Activated T-helper 1 cell treated with Interleukin-2 at 50 U/mL for 16 hours (primary cell): Measurements from ENCODE around the gene DZANK1.
"Not testable (repeated sequence)": the region's sequence is repeated elsewhere in the genome, so short reads cannot be mapped to it uniquely, and the experiment has no call there.

Experiments used
- DNase-seq: peaks from one replicate; pipeline ENCODE4 v3.0.0-alpha.2; 2020; ENCODE audit warnings: low read depth

DZANK1 gene

DNA sequence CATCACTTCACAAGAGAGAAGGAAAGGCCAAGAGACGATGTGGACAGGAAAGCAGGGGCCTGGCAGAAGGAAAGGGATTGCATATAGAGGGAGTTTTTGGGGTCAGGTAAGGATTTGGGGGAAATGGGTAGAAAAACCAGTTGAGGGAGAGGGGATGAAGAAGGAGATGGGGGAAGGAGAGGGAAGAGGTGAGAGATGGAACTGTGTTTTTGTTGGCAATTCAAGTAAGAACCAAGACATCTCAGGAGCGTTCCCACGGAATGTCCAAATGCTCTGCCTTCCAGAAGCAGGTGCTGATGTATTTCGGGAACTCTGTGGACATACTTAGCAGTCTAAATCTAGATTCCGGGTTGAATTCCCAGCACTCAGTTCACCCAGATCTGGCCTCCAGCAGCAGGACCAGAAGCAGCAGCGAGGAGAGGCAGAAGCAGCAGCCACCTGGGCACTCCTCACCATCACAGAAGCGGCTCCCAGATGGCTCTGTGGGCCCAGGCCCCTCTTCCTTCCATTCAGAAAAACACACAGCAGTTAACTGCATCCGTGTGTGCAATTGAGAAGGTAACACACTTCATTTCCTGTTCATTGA, 88.8 kb downstream of the DZANK1 start:
- no peak for DNase-seq

DNA sequence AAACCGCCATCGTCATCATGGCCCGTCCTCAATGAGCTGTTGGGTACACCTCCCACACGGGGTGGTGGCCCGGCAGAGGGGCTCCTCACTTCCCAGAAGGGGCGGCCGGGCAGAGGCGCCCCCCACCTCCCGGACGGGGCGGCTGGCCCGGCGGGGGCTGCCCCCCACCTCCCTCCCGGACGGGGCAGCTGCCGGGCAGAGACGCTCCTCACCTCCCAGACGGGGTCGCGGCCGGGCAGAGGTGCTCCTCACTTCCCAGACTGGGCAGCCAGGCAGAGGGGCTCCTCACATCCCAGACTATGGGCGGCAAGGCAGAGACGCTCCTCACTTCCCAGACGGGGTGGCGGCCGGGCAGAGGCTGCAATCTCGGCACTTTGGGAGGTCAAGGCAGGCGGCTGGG, 91.3 kb downstream of the DZANK1 start:
- not testable (repeated sequence) for DNase-seq

DNA sequence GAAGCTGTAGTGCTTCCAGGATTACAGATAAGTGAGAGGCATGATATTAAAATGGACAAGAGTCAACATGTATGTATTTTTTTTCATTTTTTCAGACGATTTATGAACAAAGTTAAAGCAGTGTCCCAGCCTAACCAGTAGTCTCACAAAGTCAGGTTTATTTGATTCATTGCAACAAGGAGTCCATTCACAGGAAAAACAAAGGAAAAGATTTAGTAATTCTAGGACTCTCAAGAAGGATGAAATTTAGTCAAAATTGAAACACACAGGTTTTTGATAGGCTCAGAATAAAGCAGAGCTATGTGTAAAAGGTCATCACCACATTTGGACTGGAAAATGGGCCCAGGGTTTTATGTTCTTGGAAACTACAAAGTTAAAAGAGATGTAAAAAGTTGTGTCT, 94.5 kb downstream of the DZANK1 start:
- no peak for DNase-seq

DNA sequence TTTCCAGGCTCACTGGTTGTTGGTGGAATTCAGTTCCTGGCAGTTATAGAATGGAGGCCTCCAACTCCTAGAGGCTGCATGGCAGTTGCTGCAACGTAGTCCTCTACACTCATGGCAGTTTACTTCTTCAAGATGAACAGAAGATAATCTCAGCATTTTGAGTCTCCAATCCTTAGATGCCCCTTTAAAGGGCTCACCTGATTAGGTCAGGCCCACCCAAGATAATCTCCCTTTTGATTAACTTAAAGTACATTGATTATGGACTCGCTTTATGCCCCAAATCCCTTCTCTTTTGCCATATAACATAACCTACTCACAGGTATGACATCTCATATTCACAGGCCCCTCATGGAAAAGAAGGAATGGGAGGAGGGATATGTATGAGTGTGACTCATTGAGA, 102.1 kb downstream of the DZANK1 start:
- DNase-seq: no peak

DNA sequence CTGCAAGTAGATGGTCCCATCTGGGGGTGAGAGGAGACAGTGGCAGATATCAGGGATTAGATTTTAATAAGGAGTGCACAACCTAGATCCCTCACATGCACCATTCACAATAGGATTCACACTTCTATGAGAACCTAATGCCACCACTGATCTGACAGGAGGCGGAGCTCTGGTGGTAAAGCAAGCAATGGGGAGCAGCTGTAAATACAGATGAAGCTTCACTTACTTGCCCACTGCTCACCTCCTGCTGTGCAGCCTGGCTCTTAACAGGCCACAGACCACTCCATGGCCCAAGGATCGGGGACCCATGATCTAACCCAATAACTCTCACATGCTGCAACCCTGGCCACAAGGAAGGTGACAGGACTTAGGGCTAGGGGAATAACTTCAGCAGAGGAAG, 103.1 kb downstream of the DZANK1 start:
- DNase-seq: no peak

DNA sequence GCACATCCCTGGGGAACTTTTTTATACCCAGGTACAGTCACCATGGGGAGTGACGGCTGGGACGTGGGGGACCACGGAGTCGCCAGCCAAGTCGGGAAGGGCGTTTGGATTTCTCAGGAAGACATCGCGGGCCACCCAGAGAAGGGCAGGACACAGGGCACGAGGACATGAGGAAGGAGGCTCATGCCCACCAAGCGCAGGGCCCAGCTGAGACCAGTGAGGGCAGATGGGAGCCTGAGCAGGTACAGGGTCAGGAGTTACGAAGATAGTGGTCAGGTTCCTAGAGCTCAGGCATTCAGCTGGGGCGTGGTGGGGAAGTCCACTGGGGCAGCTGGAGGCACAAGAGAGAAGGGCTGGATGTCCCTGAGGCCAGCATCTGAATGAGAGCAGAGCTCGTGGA, 103.9 kb downstream of the DZANK1 start:
- DNase-seq: no peak

DNA sequence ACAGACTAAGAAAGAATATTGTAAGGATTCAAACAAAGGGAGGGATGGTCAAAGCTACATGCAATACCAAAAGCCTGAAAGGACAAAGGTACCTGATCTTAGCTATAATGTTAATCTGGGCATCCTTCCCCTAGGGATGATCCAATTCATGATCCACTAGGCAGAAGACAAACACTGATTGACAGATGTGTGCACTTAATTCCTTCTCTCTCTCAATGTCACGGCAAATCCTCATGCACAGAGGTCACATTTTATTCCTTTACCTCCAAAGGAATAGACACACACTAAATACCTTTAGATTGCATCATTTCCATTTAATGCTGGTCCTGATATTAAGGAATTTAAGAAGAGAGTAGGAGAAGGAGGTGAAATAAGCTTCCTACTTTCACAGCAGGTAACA, 105.2 kb downstream of the DZANK1 start:
- DNase-seq: no peak

DNA sequence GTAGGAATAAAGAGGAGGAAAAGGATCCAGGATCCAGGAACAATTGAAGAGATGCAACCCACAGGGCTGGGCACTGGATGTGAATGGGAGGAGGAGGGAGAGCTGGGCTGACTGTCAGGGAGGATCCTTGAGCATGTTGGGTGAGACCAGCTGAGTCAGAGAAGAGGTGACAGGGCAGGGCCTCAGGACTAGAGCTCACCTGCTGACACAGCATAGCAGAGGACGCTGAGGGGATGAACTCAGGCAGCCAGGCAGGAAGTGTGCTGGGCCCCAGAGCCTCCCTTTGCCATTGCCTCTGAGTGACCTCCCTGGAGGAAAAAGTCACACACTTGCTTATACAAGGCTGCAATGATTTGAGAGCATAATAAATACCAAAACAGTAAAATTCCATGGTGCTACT, 106.2 kb downstream of the DZANK1 start:
- no peak for DNase-seq

DNA sequence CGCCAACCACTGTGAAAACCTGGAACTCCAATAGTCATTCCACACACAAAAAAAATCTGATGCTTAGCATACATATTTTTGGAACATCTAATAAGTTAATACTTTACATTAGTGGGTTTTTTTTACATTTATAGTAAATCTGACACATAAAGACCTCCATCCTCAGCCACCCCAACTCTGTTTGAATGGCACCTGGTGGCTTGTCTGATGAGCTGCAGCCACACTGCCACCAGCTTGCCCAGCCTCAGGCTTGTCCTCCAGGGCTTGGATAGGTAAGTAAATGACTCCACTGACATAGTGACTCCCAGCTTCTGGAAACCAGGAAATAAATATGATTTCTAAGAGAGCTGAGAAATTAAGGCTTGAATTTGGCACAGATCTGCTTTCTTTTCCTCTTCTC, 107.0 kb downstream of the DZANK1 start:
- no peak for DNase-seq

DNA sequence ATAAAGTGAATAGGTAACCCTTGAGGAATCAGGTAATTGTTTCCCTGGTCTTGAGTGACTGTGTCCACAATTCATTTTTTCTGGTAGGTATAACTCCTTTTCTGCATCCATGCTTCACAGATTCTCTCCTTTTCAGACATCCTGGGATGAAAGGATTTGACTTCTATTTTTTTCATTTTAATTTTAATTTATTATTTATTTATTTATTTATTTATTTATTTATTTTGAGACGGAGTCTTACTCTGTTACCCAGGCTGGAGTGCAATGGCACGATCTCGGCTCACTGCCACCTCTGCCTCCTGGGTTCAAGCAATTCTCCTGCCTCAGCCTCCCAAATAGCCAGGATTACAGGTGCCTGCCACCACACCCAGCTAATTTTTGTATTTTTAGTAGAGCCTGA, 117.1 kb downstream of the DZANK1 start:
- DNase-seq: not testable (repeated sequence)
